Gastroesophageal sphincter (tissue), 4 donors: ENCODE measurements around the gene TAF15. TPM values are rescaled to one million over a fixed set of nuclear protein-coding genes. Genes with fewer than 3 reads are reported as not detected.
A peak's percentile ranks its signal among the peaks of the same experiment; 100 is the strongest.

Source experiments
- ATAC-seq: fragments of 150-250 bp; one replicate; pipeline ENCODE4 v1.9.1; 2016; ENCODE audit warnings: mild to moderate bottlenecking, moderate library complexity
- H3K27ac ChIP-seq, 4 donors: fragments of 200-600 bp; sonication (generic) in 3 of 4; 1 replicate in 3 of 4; 2 replicates in 1 of 4; pipeline ENCODE4 v1.5.1; 2016 to 2019
- H3K27me3 ChIP-seq: fragments of 200-600 bp; sonication (generic); one replicate; pipeline ENCODE4 v1.5.1; 2019
- H3K36me3 ChIP-seq, 2 donors: fragments of 200-600 bp; sonication (generic); one replicate each; pipeline ENCODE4 v1.5.1; 2019; ENCODE audit warnings: control low read depth in 1 of 2
- H3K4me1 ChIP-seq, 3 donors: fragments of 200-600 bp; sonication (generic); 1 replicate in 2 of 3; 2 replicates in 1 of 3; pipeline ENCODE4 v1.5.1; 2016 to 2019; ENCODE audit warnings: control low read depth in 2 of 3
- H3K4me3 ChIP-seq, 2 donors: fragments of 200-600 bp; sonication (generic); one replicate each; pipeline ENCODE4 v1.5.1; 2019; ENCODE audit warnings: mild to moderate bottlenecking in 1 of 2, moderate library complexity in 1 of 2
- H3K9me3 ChIP-seq, 3 donors: fragments of 200-600 bp; sonication (generic); one replicate each; pipeline ENCODE4 v1.5.1; 2017 to 2019; ENCODE audit warnings: control low read depth in 2 of 3
- CTCF ChIP-seq, 4 experiments: fragments of 200-600 bp in 2 of 4; fragments of 450-650 bp in 2 of 4; sonication (generic) in 1 of 4; IDR thresholded peaks; one replicate each; pipeline ENCODE4 v1.5.1; 2017 to 2019; ENCODE audit warnings: antibody characterized with exemption in 4 of 4, mild to moderate bottlenecking in 2 of 4, moderate library complexity in 2 of 4
- EP300 ChIP-seq: sonication (generic); formaldehyde crosslinking; IDR thresholded peaks from one replicate; pipeline ENCODE4 v1.6.1; 2017; ENCODE audit warnings: antibody characterized with exemption, mild to moderate bottlenecking
- POLR2A ChIP-seq, 2 donors: fragments of 450-650 bp; IDR thresholded peaks; one replicate each; pipeline ENCODE4 v1.6.1; 2017; ENCODE audit warnings: antibody characterized with exemption in 2 of 2, mild to moderate bottlenecking in 2 of 2, moderate library complexity in 1 of 2
- POLR2AphosphoS5 ChIP-seq: sonication (generic); formaldehyde crosslinking; IDR thresholded peaks from one replicate; pipeline ENCODE4 v1.6.1; 2017; ENCODE audit warnings: antibody characterized with exemption
- WGBS, 2 donors: methylation state at CpG; one replicate each; pipeline ENCODE4 v1.1.5; 2018; ENCODE audit warnings: low coverage in 1 of 2; 5-methylcytosine and 5-hydroxymethylcytosine counted together
- total RNA-seq, 4 donors: library from RNA; depleted of rRNA; stranded (reverse); fragments of >200 nt; gene quantifications; one replicate each; pipeline ENCODE4 v1.1.0, GENCODE V29; 2016

Gene TAF15
- total RNA-seq, 4 donors from 2014 or later = 58.2 to 144 (median 109) TPM

GRCh38 chr17:35846055-35846809 lies 36.9 kb downstream of the TAF15 start:
- Histone ChIP-seq H3K4me1 (no peaks in the 10 kb centered on the region), H3K27me3 (no peaks in the 10 kb centered on the region), H3K9me3 (no peaks in the 10 kb centered on the region), H3K4me3 (no peak overlapping the region), H3K27ac (no peak overlapping the region), H3K36me3 (peaks cover 7 to 100% of the 10 kb centered on the region in 2 donors)
- TF ChIP-seq EP300 (no peak), CTCF (IDR thresholded peaks at IDR 0.05) (no peak), POLR2AphosphoS5 (no peak), POLR2A (IDR thresholded peaks at IDR 0.05) (no peak)
- no peak for ATAC-seq
- WGBS, 2 donors = 80 to 83% methylated on average over 2 to 3 of the region's 3 CpGs

GRCh38 chr17:35847006-35847405 lies 37.7 kb downstream of the TAF15 start:
- peaks cover 7 to 100% of the 10 kb centered on the region in 2 donors for H3K36me3 ChIP-seq
- H3K27ac ChIP-seq = no peak overlapping the region
- no peak for ATAC-seq
- 65 to 94% methylated on average over 2 of the region's 2 CpGs for WGBS, 2 donors
- no peak overlapping the region for H3K4me3 ChIP-seq
- no peaks in the 10 kb centered on the region for H3K27me3 ChIP-seq
- no peak for TF ChIP-seq EP300
- TF ChIP-seq POLR2A (IDR thresholded peaks at IDR 0.05) = no peak
- no peak for TF ChIP-seq CTCF (IDR thresholded peaks at IDR 0.05)
- H3K4me1 ChIP-seq = no peaks in the 10 kb centered on the region
- no peaks in the 10 kb centered on the region for H3K9me3 ChIP-seq

- peaks cover 7 to 100% of the 10 kb centered on the region in 2 donors for H3K36me3 ChIP-seq
- H3K4me3 ChIP-seq = no peak overlapping the region
- no peak for TF ChIP-seq CTCF (IDR thresholded peaks at IDR 0.05)
- no peaks in the 10 kb centered on the region for H3K9me3 ChIP-seq
- H3K27me3 ChIP-seq = no peaks in the 10 kb centered on the region
- H3K27ac ChIP-seq = no peak overlapping the region
- 75 to 80% methylated on average over 2 to 4 of the region's 4 CpGs for WGBS, 2 donors
- no peaks in the 10 kb centered on the region for H3K4me1 ChIP-seq
- ATAC-seq = no peak
These were observed 38.5 kb downstream of the TAF15 start for GRCh38 chr17:35847633-35848373.

- no peaks in the 10 kb centered on the region for H3K9me3 ChIP-seq
- 67 to 77% methylated on average over 6 to 7 of the region's 7 CpGs for WGBS, 2 donors
- H3K27ac ChIP-seq = no peak overlapping the region
- TF ChIP-seq CTCF (IDR thresholded peaks at IDR 0.05) (peak; percentile 41 to 64 (median 58)), EP300 (no peak), POLR2A (IDR thresholded peaks at IDR 0.05) (no peak), POLR2AphosphoS5 (no peak)
- peaks cover 4 to 85% of the 10 kb centered on the region in 2 donors for H3K36me3 ChIP-seq
- ATAC-seq = no peak
- H3K4me3 ChIP-seq = no peak overlapping the region
- H3K27me3 ChIP-seq = no peaks in the 10 kb centered on the region
- H3K4me1 ChIP-seq = no peaks in the 10 kb centered on the region
These were observed 40.4 kb downstream of the TAF15 start for GRCh38 chr17:35849469-35850348.
